Stimulated activated CD4-positive, alpha-beta T cell treated with anti-CD3 and anti-CD28 coated beads, TNF-alpha, amount 100 ng/mL, for 24 hours (primary cell): ENCODE data around the gene DIP2B.

Experiments used
- DNase-seq, 3 experiments: peaks; one replicate each; pipeline ENCODE4 v3.0.0-alpha.2; 2020; ENCODE audit warnings: low read depth in 3 of 3

DIP2B gene

GRCh38 chr12:50725011-50725942, 220.5 kb downstream of the DIP2B start:
- no peak for DNase-seq

- no peak for DNase-seq
Observed at GRCh38 chr12:50727466-50727865, 222.7 kb downstream of the DIP2B start.

- DNase-seq: no peak
Observed at GRCh38 chr12:50728417-50728816, 223.6 kb downstream of the DIP2B start.

GRCh38 chr12:50728841-50729240, 224.1 kb downstream of the DIP2B start:
- no peak for DNase-seq

- DNase-seq: no peak
Observed at GRCh38 chr12:50732591-50732990, 227.8 kb downstream of the DIP2B start.

- DNase-seq: no peak
Observed at GRCh38 chr12:50733706-50734105, 228.9 kb downstream of the DIP2B start.

- no peak for DNase-seq
Observed at GRCh38 chr12:50734409-50735263, 229.9 kb downstream of the DIP2B start.

GRCh38 chr12:50739611-50740010, 234.8 kb downstream of the DIP2B start:
- no peak for DNase-seq

GRCh38 chr12:50740307-50740706, 235.5 kb downstream of the DIP2B start:
- no peak for DNase-seq

GRCh38 chr12:50742776-50743175, 238.0 kb downstream of the DIP2B start:
- DNase-seq: no peak

GRCh38 chr12:50745861-50746260, 241.1 kb downstream of the DIP2B start:
- DNase-seq: no peak

- no peak for DNase-seq
Observed at GRCh38 chr12:50746431-50746830, 241.6 kb downstream of the DIP2B start.

GRCh38 chr12:50747817-50748216, 243.0 kb downstream of the DIP2B start:
- DNase-seq: no peak

- no peak for DNase-seq
Observed at GRCh38 chr12:50749459-50749882, 244.7 kb downstream of the DIP2B start.

GRCh38 chr12:50750366-50750765, 245.6 kb downstream of the DIP2B start:
- DNase-seq: no peak

GRCh38 chr12:50751948-50752721, 247.3 kb downstream of the DIP2B start:
- no peak for DNase-seq

GRCh38 chr12:50753232-50753769, 248.5 kb downstream of the DIP2B start:
- DNase-seq: no peak

- peak; percentile 70 to 88 (median 78) for DNase-seq
Observed at GRCh38 chr12:50763639-50764285, 259.0 kb downstream of the DIP2B start, which contains the start of gene ATF1. Gene ATF1, plus strand, starts transcription at chr12:50764101. Its CDS starts 16,045 bp downstream, at chr12:50780146.

- DNase-seq: peak in 2 of 3 experiments; percentile 28 to 58
Observed at GRCh38 chr12:50764286-50765094, 259.7 kb downstream of the DIP2B start.
